Testis (tissue), 3 donors: ENCODE results near the gene EBI3. TPM values are rescaled to one million over a fixed set of nuclear protein-coding genes. Genes with fewer than 3 reads are reported as not detected.

Experiments
- DNase-seq: peaks from one replicate; pipeline ENCODE4 v3.0.0-alpha.2; 2019
- H3K27ac ChIP-seq, 2 donors: fragments of 200-600 bp; sonication (generic); one replicate each; pipeline ENCODE4 v1.5.1; 2019
- H3K27me3 ChIP-seq: fragments of 200-600 bp; sonication (generic); one replicate; pipeline ENCODE4 v1.5.1; 2019
- H3K36me3 ChIP-seq: fragments of 200-600 bp; sonication (generic); one replicate; pipeline ENCODE4 v1.5.1; 2017; ENCODE audit warnings: low read depth; ENCODE audit errors: missing control alignments
- H3K4me1 ChIP-seq: fragments of 200-600 bp; sonication (generic); one replicate; pipeline ENCODE4 v1.5.1; 2019
- H3K4me3 ChIP-seq, 2 donors: fragments of 200-600 bp; sonication (generic); one replicate each; pipeline ENCODE4 v1.5.1; 2017 to 2019
- H3K9me3 ChIP-seq: fragments of 200-600 bp; sonication (generic); one replicate; pipeline ENCODE4 v1.5.1; 2017
- POLR2A ChIP-seq: fragments of 450-650 bp; IDR thresholded peaks from one replicate; pipeline ENCODE4 v1.6.1; 2017; ENCODE audit warnings: antibody characterized with exemption, mild to moderate bottlenecking, moderate library complexity
- WGBS, 2 donors: methylation state at CpG; one replicate each; pipeline ENCODE4 v1.1.5; 2018; 5-methylcytosine and 5-hydroxymethylcytosine counted together
- intact Hi-C: fragments of 100-400 bp; cut with DNase I; formaldehyde crosslinking; loops from one replicate; pipeline ENCODE4 v1.15.1; 2023; ENCODE audit warnings: low total_unique reads
- polyA plus RNA-seq: library from polyadenylated mRNA; stranded (reverse); fragments of 350-450 nt; fragmentation: Illumina TruSeq; extraction: RNeasy Lipid Tissue Mini Kit (QIAGEN cat#74804); gene quantifications from one replicate; pipeline ENCODE4 v1.2.3, GENCODE V29; 2014; ENCODE audit warnings: low read depth, low replicate concordance; ENCODE audit not compliant: insufficient read depth
- total RNA-seq, 2 donors: library from RNA; depleted of rRNA; stranded (reverse); fragments of >200 nt; gene quantifications; one replicate each; pipeline ENCODE4 v1.2.3, GENCODE V29; 2016
- TF ChIP-seq, protein P1 (sequence below), 3 experiments: fragments of 450-650 bp in 2 of 3; fragments of 200-600 bp in 1 of 3; sonication (generic) in 1 of 3; IDR thresholded peaks; one replicate each; pipeline ENCODE4 v1.5.1; 2016 to 2019; ENCODE audit warnings: antibody characterized with exemption in 3 of 3, mild to moderate bottlenecking in 2 of 3, moderate library complexity in 1 of 3

The EBI3 gene
- total and polyA plus RNA-seq, 3 donors from 2014 or later: 1.3 to 8.4 (median 1.9) TPM

DNA sequence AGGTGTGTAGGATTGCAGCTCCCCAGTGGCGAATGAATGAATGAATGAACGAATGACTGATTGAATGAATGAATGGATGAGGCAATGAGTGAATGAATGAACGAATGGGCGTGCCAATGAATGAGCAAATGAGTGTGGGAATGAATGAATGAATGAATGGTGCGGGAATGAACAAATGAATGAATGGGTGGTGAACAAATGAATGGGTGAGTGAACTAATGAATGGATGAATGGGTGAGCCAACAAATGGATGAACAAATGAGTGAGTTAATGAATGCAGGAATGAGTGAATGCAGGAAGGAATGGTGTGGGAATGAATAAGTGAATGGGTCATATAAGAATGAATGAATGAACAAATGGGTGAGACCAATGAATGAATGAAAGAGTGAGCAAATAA is 32.1 kb upstream of the EBI3 start:
- TF ChIP-seq, protein P1, sequence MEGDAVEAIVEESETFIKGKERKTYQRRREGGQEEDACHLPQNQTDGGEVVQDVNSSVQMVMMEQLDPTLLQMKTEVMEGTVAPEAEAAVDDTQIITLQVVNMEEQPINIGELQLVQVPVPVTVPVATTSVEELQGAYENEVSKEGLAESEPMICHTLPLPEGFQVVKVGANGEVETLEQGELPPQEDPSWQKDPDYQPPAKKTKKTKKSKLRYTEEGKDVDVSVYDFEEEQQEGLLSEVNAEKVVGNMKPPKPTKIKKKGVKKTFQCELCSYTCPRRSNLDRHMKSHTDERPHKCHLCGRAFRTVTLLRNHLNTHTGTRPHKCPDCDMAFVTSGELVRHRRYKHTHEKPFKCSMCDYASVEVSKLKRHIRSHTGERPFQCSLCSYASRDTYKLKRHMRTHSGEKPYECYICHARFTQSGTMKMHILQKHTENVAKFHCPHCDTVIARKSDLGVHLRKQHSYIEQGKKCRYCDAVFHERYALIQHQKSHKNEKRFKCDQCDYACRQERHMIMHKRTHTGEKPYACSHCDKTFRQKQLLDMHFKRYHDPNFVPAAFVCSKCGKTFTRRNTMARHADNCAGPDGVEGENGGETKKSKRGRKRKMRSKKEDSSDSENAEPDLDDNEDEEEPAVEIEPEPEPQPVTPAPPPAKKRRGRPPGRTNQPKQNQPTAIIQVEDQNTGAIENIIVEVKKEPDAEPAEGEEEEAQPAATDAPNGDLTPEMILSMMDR (IDR thresholded peaks at IDR 0.05): no peak
- no peak for TF ChIP-seq POLR2A

DNA sequence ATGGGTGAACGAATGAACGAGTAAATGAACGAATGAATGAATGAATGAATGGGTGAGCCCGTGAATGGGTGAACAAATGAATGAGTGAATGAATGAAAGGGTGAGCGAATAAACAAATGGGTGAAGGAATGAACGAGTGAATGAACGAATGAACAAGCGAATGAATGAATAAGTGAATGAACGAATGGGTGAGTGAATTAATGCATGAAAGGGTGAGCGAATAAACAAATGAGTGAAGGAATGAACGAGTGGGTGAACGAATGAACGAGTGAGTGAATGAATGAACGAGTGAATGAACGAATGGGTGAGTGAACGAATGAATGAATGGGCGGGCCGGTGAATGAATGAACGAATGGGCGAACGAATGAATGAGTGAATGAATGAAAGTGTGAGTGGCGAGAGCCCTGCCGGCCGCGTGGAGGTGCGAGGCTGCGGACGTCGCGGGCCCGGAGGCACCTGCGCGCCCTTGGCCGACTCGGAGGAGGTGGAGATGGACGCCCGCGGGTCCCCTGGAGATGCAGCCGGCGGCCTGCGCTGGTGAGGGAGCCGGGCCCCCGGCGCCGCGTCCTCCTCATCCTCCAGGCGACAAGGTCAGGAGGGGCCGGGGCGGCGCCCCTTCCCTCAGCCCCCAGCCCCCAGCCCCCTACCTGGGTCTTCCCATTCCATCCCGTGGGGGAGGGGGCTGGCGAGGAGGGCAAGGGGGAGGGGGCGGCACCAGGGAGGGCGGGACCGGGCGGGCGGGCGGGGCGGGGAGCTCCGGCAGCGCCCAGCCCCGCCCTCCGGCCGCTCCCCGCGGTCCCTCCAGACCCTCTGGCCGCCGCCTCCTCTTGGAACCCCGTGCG is 31.5 kb upstream of the EBI3 start:
- TF ChIP-seq, protein P1 (IDR thresholded peaks at IDR 0.05): no peak
- no peak for TF ChIP-seq POLR2A
- intact Hi-C loops: no loop called here

More for the DNA sequence above, 32.1 kb upstream of the EBI3 start:
- 64 to 73% methylated on average over 5 of the region's 5 CpGs for WGBS, 2 donors
- Histone ChIP-seq H3K9me3 (no peaks in the 10 kb centered on the region), H3K4me1 (no peaks in the 10 kb centered on the region), H3K27ac (no peak overlapping the region), H3K36me3 (no peaks in the 10 kb centered on the region), H3K27me3 (no peaks in the 10 kb centered on the region), H3K4me3 (no peak overlapping the region)
- intact Hi-C loops: no loop called here
- no peak for DNase-seq

GRCh38 chr19:4198467-4199126 is 30.7 kb upstream of the EBI3 start:
- Histone ChIP-seq H3K27me3 (no peaks in the 10 kb centered on the region), H3K27ac (no peak overlapping the region), H3K36me3 (no peaks in the 10 kb centered on the region), H3K9me3 (no peaks in the 10 kb centered on the region), H3K4me3 (peak overlapping the region in 1 of 2 donors; percentile 45), H3K4me1 (no peaks in the 10 kb centered on the region)
- DNase-seq: no peak
- intact Hi-C loops: no loop called here
- 8 to 13% methylated on average over 11 to 28 of the region's 28 CpGs for WGBS, 2 donors
- TF ChIP-seq, protein P1 (IDR thresholded peaks at IDR 0.05): no peak
- TF ChIP-seq POLR2A: no peak

More for the DNA sequence above, 31.5 kb upstream of the EBI3 start:
- Histone ChIP-seq H3K4me1 (no peaks in the 10 kb centered on the region), H3K27me3 (no peaks in the 10 kb centered on the region), H3K36me3 (no peaks in the 10 kb centered on the region), H3K4me3 (peak overlapping the region in 1 of 2 donors; percentile 45), H3K9me3 (no peaks in the 10 kb centered on the region), H3K27ac (no peak overlapping the region)
- no peak for DNase-seq
- 13 to 19% methylated on average over 36 to 54 of the region's 70 CpGs for WGBS, 2 donors

DNA sequence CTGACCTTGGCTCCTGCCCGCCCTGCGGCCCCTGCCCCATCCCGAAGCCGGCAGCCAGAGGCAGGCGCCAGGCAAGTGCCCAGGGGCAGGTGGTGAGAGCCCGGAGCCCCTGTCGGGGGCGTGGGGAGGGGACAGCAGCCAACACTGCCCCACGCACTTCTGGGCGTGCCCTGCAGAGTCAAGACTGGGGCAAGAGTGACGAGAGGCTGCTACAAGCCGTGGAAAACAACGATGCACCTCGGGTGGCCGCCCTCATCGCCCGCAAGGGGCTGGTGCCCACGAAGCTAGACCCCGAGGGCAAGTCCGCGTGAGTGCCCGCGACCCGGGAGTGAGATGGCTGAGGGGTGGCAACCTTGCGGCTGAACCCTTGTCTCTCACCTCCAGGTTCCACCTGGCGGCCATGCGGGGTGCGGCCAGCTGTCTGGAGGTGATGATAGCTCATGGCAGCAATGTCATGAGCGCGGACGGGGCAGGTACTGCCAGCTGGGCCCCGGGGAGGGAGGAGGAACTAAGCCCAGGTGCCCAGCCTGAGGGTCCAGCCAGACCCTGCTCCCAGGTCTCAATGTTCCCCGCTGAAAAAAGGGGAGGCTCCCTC is 29.5 kb upstream of the EBI3 start:
- 83 to 86% methylated on average over 18 to 31 of the region's 33 CpGs for WGBS, 2 donors
- H3K4me1 ChIP-seq: peaks cover 1% of the 10 kb centered on the region
- no peak for DNase-seq
- no peak overlapping the region for H3K27ac ChIP-seq
- no peaks in the 10 kb centered on the region for H3K27me3 ChIP-seq
- H3K4me3 ChIP-seq: no peak overlapping the region
- TF ChIP-seq POLR2A: no peak
- intact Hi-C loops: no loop called here
- H3K36me3 ChIP-seq: no peaks in the 10 kb centered on the region
- no peaks in the 10 kb centered on the region for H3K9me3 ChIP-seq

GRCh38 chr19:4200940-4201542 is 28.3 kb upstream of the EBI3 start:
- DNase-seq: no peak
- H3K27ac ChIP-seq: no peak overlapping the region
- TF ChIP-seq, protein P1 (IDR thresholded peaks at IDR 0.05): no peak
- TF ChIP-seq POLR2A: no peak
- peaks cover 2% of the 10 kb centered on the region for H3K4me1 ChIP-seq
- H3K27me3 ChIP-seq: no peaks in the 10 kb centered on the region
- H3K9me3 ChIP-seq: no peaks in the 10 kb centered on the region
- H3K4me3 ChIP-seq: no peak overlapping the region
- WGBS, 2 donors: 60 to 63% methylated on average over 2 of the region's 2 CpGs
- intact Hi-C loops: no loop called here
- no peaks in the 10 kb centered on the region for H3K36me3 ChIP-seq
